ENCODE measurements around the gene TMED7.

Gene TMED7

GRCh38 chr5:115579216-115579615 lies 46.6 kb downstream of the TMED7 start:
- no peak for DNase-seq

- DNase-seq: no peak
These were observed 47.2 kb downstream of the TMED7 start for GRCh38 chr5:115578657-115579056.

- no peak for DNase-seq
These were observed 48.1 kb downstream of the TMED7 start for GRCh38 chr5:115577741-115578140.

- DNase-seq: no peak
These were observed 48.5 kb downstream of the TMED7 start for GRCh38 chr5:115577329-115577728.

GRCh38 chr5:115575167-115576070 lies 50.4 kb downstream of the TMED7 start:
- DNase-seq: no peak

- no peak for DNase-seq
These were observed 52.7 kb downstream of the TMED7 start for GRCh38 chr5:115573133-115573532.

GRCh38 chr5:115571441-115571878 lies 54.4 kb downstream of the TMED7 start:
- no peak for DNase-seq

- DNase-seq: no peak
These were observed 57.2 kb downstream of the TMED7 start for GRCh38 chr5:115568668-115569067.

- no peak for DNase-seq
These were observed 60.6 kb downstream of the TMED7 start for GRCh38 chr5:115565233-115565632.
